Muscle of leg (tissue), 11 donors: ENCODE data around the gene HOTAIR. TPM values are rescaled to one million over a fixed set of nuclear protein-coding genes. Genes with fewer than 3 reads are reported as not detected.

Source experiments
- DNase-seq: peaks from one replicate; pipeline ENCODE4 v3.0.0; 2013
- H3K27ac ChIP-seq: one replicate; pipeline ENCODE4 v1.5.1; 2013; ENCODE audit warnings: mild to moderate bottlenecking, low read length, control low read depth
- H3K27me3 ChIP-seq: one replicate; pipeline ENCODE4 v1.6.1; 2013; ENCODE audit warnings: low read length; ENCODE audit not compliant: control insufficient read depth, insufficient read depth
- H3K36me3 ChIP-seq: one replicate; pipeline ENCODE4 v1.6.1; 2013; ENCODE audit warnings: low read length; ENCODE audit not compliant: control insufficient read depth, insufficient read depth
- H3K4me1 ChIP-seq: one replicate; pipeline ENCODE4 v1.6.1; 2013; ENCODE audit warnings: low read length; ENCODE audit not compliant: control insufficient read depth, insufficient read depth
- H3K4me3 ChIP-seq: one replicate; pipeline ENCODE4 v1.5.1; 2013; ENCODE audit warnings: low read length, control low read depth
- H3K9me3 ChIP-seq: replicated peaks from 2 replicates; pipeline ENCODE4 v1.6.1; 2013; ENCODE audit warnings: low read depth, low read length; ENCODE audit not compliant: control insufficient read depth
- WGBS: methylation state at CpG from one replicate; pipeline ENCODE4 v1.1.5; 2013; ENCODE audit warnings: missing lambda C conversion rate; ENCODE audit not compliant: insufficient coverage; 5-methylcytosine and 5-hydroxymethylcytosine counted together
- polyA plus RNA-seq, 8 donors: library from polyadenylated mRNA; unstranded; fragments of 120-200 nt; gene quantifications; one replicate each; pipeline versions ENCODE4 v1.2.1 to v1.2.3, GENCODE V29; 2013; ENCODE audit warnings: inconsistent platforms in 1 of 8, low replicate concordance in 1 of 8; ENCODE audit not compliant: insufficient read length in 8 of 8, insufficient read depth in 1 of 8
- total RNA-seq: library from RNA; stranded (reverse); fragments of 120-200 nt; gene quantifications from one replicate; pipeline ENCODE4 v1.2.4, GENCODE V29; 2013

HOTAIR gene
- total and polyA plus RNA-seq, 9 donors: 1.8 to 13.2 (median 3.2) TPM

GRCh38 chr12:53985994-53986685, 11.4 kb upstream of the HOTAIR start:
- H3K4me1 ChIP-seq: peaks cover 70% of the 10 kb centered on the region
- peak overlapping the region; percentile 75 for H3K4me3 ChIP-seq
- DNase-seq: no peak
- no peaks in the 10 kb centered on the region for H3K36me3 ChIP-seq
- H3K27me3 ChIP-seq: peaks cover 72% of the 10 kb centered on the region
- no peaks in the 10 kb centered on the region for H3K9me3 ChIP-seq
- 1% methylated on average over 45 of the region's 50 CpGs for WGBS
- H3K27ac ChIP-seq: peak overlapping the region; percentile 99

GRCh38 chr12:53985692-53985993, 10.9 kb upstream of the HOTAIR start:
- peak; percentile 55 for DNase-seq
- Histone ChIP-seq H3K36me3 (no peaks in the 10 kb centered on the region), H3K4me3 (peak overlapping the region; percentile 75), H3K27ac (peak overlapping the region; percentile 99), H3K9me3 (no peaks in the 10 kb centered on the region), H3K27me3 (peaks cover 73% of the 10 kb centered on the region), H3K4me1 (peaks cover 70% of the 10 kb centered on the region)
- under 1% methylated on average over 16 of the region's 21 CpGs for WGBS

- peaks cover 68% of the 10 kb centered on the region for H3K4me1 ChIP-seq
- H3K9me3 ChIP-seq: no peaks in the 10 kb centered on the region
- H3K27ac ChIP-seq: peak within 1 kb of the TSS; percentile 99
- no peaks in the 10 kb centered on the region for H3K36me3 ChIP-seq
- peak within 1 kb of the TSS; percentile 75 for H3K4me3 ChIP-seq
- DNase-seq: peak; percentile 100
- under 1% methylated on average over 30 of the region's 55 CpGs for WGBS
- peaks cover 76% of the 10 kb centered on the region for H3K27me3 ChIP-seq
Measured at GRCh38 chr12:53984901-53985691, 10.3 kb upstream of the HOTAIR start, which contains the start of gene HOXC10. Gene HOXC10 (plus strand): TSS chr12:53985146. CDS start chr12:53985260, 114 bp downstream.

GRCh38 chr12:53983950-53984572, 9.3 kb upstream of the HOTAIR start:
- peak; percentile 73 for DNase-seq
- Histone ChIP-seq H3K27me3 (peaks cover 80% of the 10 kb centered on the region), H3K36me3 (no peaks in the 10 kb centered on the region), H3K4me3 (peak overlapping the region; percentile 54), H3K4me1 (peaks cover 70% of the 10 kb centered on the region), H3K27ac (peak overlapping the region; percentile 98), H3K9me3 (no peaks in the 10 kb centered on the region)
- 3% methylated on average over 14 of the region's 30 CpGs for WGBS

GRCh38 chr12:53983568-53983949, 8.8 kb upstream of the HOTAIR start:
- H3K4me1 ChIP-seq: peaks cover 70% of the 10 kb centered on the region
- peak; percentile 73 for DNase-seq
- peak overlapping the region; percentile 98 for H3K27ac ChIP-seq
- H3K27me3 ChIP-seq: peaks cover 80% of the 10 kb centered on the region
- peak overlapping the region; percentile 54 for H3K4me3 ChIP-seq
- H3K36me3 ChIP-seq: no peaks in the 10 kb centered on the region
- no peaks in the 10 kb centered on the region for H3K9me3 ChIP-seq
- 12% methylated on average over 12 of the region's 17 CpGs for WGBS

- H3K4me1 ChIP-seq: peaks cover 70% of the 10 kb centered on the region
- H3K9me3 ChIP-seq: no peaks in the 10 kb centered on the region
- peaks cover 80% of the 10 kb centered on the region for H3K27me3 ChIP-seq
- H3K36me3 ChIP-seq: no peaks in the 10 kb centered on the region
- 9% methylated on average over 11 of the region's 26 CpGs for WGBS
- H3K4me3 ChIP-seq: peak overlapping the region; percentile 54
- peak; percentile 38 for DNase-seq
- peak overlapping the region; percentile 98 for H3K27ac ChIP-seq
Measured at GRCh38 chr12:53982648-53983567, 8.2 kb upstream of the HOTAIR start.

- DNase-seq: peak; percentile 81
- Histone ChIP-seq H3K36me3 (no peaks in the 10 kb centered on the region), H3K9me3 (no peaks in the 10 kb centered on the region), H3K27ac (peak overlapping the region; percentile 98), H3K27me3 (peaks cover 75% of the 10 kb centered on the region), H3K4me3 (peak overlapping the region; percentile 54), H3K4me1 (peaks cover 70% of the 10 kb centered on the region)
- 10% methylated on average over 26 of the region's 30 CpGs for WGBS
Measured at GRCh38 chr12:53981634-53982565, 7.1 kb upstream of the HOTAIR start.

- Histone ChIP-seq H3K36me3 (no peaks in the 10 kb centered on the region), H3K27ac (peak overlapping the region; percentile 98), H3K27me3 (peaks cover 76% of the 10 kb centered on the region), H3K4me1 (peaks cover 77% of the 10 kb centered on the region), H3K9me3 (no peaks in the 10 kb centered on the region), H3K4me3 (peak overlapping the region; percentile 54)
- peak; percentile 65 for DNase-seq
- WGBS: 12% methylated on average over 7 of the region's 15 CpGs
Measured at GRCh38 chr12:53980802-53981496, 6.2 kb upstream of the HOTAIR start.
